GM03348 (cell line): ENCODE measurements around the gene PATZ1.
"Not testable (repeated sequence)": the region's sequence is repeated elsewhere in the genome, so short reads cannot be mapped to it uniquely, and the experiment has no call there.

Experiments
- DNase-seq: peaks from one replicate; pipeline ENCODE4 v3.0.0; 2012; ENCODE audit warnings: low spot score

PATZ1 gene

GRCh38 chr22:31346255-31346732 lies at the start of gene PATZ1:
TSS of gene PATZ1 (minus strand) at chr22:31346346. CDS start at chr22:31345602, 744 bp downstream.
- peak; percentile 85 for DNase-seq

- DNase-seq, result peak; percentile 61
Observed at GRCh38 chr22:31394326-31394725, 48.2 kb upstream of the PATZ1 start.

- DNase-seq, result no peak
Observed at GRCh38 chr22:31393893-31394292, 47.7 kb upstream of the PATZ1 start.

GRCh38 chr22:31378651-31379050 lies 32.5 kb upstream of the PATZ1 start:
- not testable (repeated sequence) for DNase-seq

GRCh38 chr22:31378123-31378522 lies 32.0 kb upstream of the PATZ1 start:
- peak; percentile 32 for DNase-seq

GRCh38 chr22:31377612-31378011 lies 31.5 kb upstream of the PATZ1 start:
- DNase-seq, result no peak

- no peak for DNase-seq
Observed at GRCh38 chr22:31367426-31367825, 21.3 kb upstream of the PATZ1 start.

- no peak for DNase-seq
Observed at GRCh38 chr22:31363885-31364465, 17.8 kb upstream of the PATZ1 start.

GRCh38 chr22:31361743-31362142 lies 15.6 kb upstream of the PATZ1 start:
- no peak for DNase-seq

- no peak for DNase-seq
Observed at GRCh38 chr22:31360029-31360428, 13.9 kb upstream of the PATZ1 start.

- no peak for DNase-seq
Observed at GRCh38 chr22:31354515-31354914, 8.4 kb upstream of the PATZ1 start.

- DNase-seq, result no peak
Observed at GRCh38 chr22:31350410-31350863, 4.3 kb upstream of the PATZ1 start.

- DNase-seq, result no peak
Observed at GRCh38 chr22:31349960-31350359, 3.8 kb upstream of the PATZ1 start.

- DNase-seq, result no peak
Observed at GRCh38 chr22:31348766-31349165, 2.6 kb upstream of the PATZ1 start.

- DNase-seq, result not testable (repeated sequence)
Observed at GRCh38 chr22:31348009-31348337, 1.8 kb upstream of the PATZ1 start.

- DNase-seq, result peak; percentile 75
Observed at GRCh38 chr22:31347251-31348008, 1.3 kb upstream of the PATZ1 start.

- peak; percentile 71 for DNase-seq
Observed at GRCh38 chr22:31346733-31347250, 646 bp upstream of the PATZ1 start.

GRCh38 chr22:31345331-31346254 lies 553 bp downstream of the PATZ1 start:
- peak; percentile 99 for DNase-seq

- no peak for DNase-seq
Observed at GRCh38 chr22:31344578-31345330, 1.4 kb downstream of the PATZ1 start.

- DNase-seq, result no peak
Observed at GRCh38 chr22:31344256-31344577, 1.9 kb downstream of the PATZ1 start.
